Fibroblast of peridontal ligament (primary cell): ENCODE data around the gene PRKCD.

ENCODE experiments used
- DNase-seq: peaks from one replicate; pipeline ENCODE4 v3.0.0-alpha.2; 2010; ENCODE audit errors: extremely low read depth

Gene PRKCD

DNA sequence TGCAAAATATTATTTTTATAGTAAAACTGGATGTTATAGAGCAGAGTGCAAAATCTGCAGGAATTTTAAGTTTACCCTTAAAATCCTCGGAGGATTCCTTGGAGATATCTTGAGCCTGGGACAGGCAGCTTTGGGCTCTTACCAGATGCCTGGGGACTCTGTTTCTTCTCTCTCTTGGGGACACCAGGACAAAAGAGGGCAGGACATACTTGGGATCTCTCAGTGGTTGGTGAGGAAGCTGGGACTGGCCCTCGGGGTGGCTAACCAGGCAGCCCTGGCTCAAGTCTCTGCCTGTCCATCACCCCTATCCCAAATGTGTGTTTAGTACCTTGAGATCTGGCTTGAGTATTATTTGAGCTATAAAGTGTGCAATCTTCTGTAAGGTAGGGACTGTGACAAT is 56.2 kb downstream of the PRKCD start:
- DNase-seq = no peak

- no peak for DNase-seq
These were observed 57.1 kb downstream of the PRKCD start for GRCh38 chr3:53218131-53218530.

- peak; percentile 77 for DNase-seq
These were observed 59.0 kb downstream of the PRKCD start for GRCh38 chr3:53219895-53220483.

DNA sequence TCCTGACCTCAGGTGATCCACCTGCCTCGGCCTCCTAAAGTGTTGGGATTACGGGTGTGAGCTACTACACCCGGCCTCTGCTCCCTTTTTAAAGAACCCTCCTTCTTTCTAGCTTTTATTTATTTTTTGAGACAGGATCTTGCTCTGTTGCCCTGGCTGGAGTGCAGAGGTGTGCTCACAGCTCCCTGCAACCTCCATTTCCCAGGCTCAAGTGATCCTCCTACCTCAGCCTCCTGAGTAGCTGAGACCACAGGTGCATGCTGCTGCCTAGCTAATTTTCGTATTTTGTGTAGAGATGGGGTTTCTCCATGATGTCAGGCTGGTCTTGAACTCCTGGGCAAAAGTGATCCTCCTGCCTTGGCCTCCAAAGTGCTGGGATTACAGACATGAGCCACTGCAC is 60.3 kb downstream of the PRKCD start:
- DNase-seq = no peak

DNA sequence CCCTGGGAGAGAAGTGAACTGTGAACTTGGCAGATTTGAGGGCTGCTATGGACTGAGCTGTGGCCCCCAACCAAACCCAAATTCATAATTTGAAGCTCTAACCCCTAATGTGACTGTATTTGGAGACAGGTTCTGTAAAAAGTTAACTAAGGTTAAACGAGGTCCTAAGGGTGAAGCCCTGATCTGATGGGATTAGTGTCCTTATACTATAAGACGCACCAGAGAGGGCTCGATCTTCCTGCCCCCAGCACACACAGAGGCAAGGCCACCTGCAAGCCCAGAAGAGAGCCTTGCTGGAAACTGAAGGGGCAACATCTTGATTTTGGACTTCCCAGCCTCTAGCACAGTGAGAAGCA is 60.8 kb downstream of the PRKCD start:
- no peak for DNase-seq

GRCh38 chr3:53222183-53222901 is 61.3 kb downstream of the PRKCD start:
- DNase-seq = no peak

- DNase-seq = no peak
These were observed 62.0 kb downstream of the PRKCD start for GRCh38 chr3:53223025-53223424.

GRCh38 chr3:53223541-53223966 is 62.5 kb downstream of the PRKCD start:
- DNase-seq = no peak

GRCh38 chr3:53224026-53224425 is 63.0 kb downstream of the PRKCD start:
- DNase-seq = no peak

DNA sequence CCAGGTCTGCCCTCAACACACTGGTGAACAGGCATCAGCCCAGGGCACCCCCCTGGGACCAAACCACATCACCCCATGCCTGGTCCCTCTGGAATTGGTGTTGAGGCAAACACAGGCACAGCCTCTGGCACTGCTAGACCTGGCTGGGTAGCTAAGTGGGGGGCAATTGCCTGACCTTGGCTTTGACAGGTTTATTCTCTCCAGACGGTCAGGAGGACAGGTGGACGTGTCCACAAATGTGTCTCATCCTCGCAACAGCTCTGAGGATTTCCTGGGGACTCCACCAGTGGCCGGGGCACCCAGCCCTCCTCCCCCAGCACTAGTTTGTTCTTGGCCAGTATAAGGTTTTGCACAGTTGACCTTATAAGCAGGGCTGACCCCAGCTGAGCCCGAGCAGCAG is 63.5 kb downstream of the PRKCD start:
- no peak for DNase-seq

DNA sequence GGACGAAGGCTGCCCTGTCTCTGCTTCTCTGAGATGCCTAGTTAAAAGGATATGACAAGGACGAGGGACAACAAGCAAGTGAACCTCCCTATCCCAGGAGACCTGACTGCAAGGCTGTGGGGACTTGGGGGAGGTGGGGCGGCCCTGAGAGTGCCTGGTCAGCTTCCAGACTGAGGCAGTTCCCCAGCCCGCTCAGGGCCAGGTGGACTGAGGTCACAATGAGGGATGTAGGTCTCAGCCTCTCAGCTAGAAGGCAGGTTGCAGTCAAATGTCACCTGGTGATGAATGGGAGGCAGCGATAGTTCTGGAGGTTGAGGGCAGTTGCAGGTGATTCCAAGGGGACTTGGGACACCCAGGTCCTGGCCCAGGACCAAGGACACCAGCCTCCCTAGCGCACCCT is 64.2 kb downstream of the PRKCD start:
- DNase-seq = no peak

GRCh38 chr3:53225651-53226050 is 64.6 kb downstream of the PRKCD start:
- DNase-seq = no peak

- DNase-seq = no peak
These were observed 65.3 kb downstream of the PRKCD start for GRCh38 chr3:53226142-53226840.

- no peak for DNase-seq
These were observed 65.9 kb downstream of the PRKCD start for GRCh38 chr3:53226841-53227407.

DNA sequence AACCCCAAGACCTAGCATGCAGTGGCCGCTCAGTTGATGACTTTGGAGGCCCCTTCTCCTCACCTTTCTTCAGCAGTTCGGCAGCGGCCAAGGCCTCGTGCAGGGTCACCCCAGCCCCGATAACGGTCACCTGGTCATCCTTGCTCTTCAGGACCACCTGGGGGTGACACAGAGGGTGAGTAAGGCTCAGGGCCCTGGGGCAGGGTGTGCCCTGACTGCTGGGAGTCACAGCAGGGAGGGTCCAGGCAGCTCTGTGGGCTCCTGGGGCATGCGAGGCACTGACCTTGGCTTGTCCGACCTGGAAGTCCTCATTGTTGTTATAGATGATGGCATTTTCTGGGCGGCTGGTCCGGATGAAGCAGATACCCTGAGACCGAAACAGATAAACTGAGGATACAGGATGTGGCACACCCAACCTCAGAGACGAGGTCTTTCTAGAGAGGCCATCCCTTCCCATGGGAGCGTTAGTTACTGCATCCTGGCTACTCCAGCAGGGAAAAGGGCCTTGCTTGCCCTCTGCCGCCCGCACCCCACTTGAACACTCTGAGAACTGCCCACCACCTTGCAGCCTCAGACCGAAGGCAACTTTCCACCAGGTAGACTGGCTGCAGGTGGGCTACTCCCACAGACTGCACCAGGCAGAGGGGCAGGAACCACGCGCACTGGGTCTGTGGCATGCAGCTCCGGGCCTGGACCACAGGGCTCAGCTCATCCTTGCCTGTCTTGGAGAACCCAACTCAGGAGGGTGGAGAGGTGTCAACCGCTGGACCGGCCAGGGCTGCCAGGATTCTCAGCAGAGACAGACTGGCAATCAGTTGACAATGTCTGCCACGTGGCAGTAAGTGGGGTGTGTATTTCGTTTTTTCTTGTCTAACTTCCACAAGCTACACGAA is 67.2 kb downstream of the PRKCD start:
- DNase-seq = no peak

DNA sequence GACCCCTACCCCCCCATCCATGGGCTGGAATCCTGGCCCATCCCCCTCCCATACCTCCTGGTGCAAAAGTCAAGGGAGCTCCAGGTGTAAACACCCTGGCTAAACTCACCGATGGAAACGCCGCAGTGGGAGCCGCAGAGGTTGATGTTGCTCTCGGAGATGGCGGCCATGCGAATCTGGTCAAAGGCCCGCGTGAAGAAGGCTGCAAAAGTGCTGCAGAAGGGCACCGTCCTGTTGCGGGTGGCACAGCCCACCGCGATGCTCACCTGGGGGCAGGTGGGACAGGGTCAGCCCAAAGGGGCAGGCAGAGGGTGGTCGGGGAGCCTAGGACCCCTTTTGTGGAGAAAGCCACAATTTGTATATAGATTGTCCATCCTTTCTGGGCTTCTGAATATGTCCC is 68.2 kb downstream of the PRKCD start:
- no peak for DNase-seq

GRCh38 chr3:53229606-53230005 is 68.6 kb downstream of the PRKCD start:
- no peak for DNase-seq

DNA sequence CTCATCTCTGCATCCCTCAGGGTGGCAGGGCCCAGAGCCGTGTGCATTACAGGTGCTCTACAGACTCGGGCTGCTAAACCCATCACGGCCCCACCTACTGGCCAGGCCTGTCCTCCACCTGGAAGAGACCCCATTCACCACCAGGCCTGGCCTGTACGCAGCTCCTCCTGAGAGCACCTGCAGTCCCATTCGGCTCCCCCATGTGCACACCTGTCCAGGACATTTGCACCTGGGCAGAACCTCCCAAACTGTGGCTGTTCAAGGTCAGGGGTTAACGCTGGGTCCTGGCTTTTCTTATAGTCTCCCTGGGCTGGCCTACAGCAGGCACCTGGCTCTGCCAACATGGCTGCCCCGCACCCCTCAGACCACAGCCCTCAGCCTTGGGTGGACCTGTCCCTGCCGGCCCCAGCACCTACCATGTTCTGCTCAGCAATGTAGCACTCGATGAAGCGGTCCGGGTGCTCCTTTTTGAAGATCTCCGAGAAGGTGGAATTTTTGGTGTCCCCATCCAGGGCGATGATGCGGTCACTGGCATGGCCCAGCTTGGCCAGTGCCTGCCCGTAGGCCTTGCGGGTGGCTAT is 69.1 kb downstream of the PRKCD start:
- no peak for DNase-seq

GRCh38 chr3:53230789-53231188 is 69.8 kb downstream of the PRKCD start:
- DNase-seq = no peak

DNA sequence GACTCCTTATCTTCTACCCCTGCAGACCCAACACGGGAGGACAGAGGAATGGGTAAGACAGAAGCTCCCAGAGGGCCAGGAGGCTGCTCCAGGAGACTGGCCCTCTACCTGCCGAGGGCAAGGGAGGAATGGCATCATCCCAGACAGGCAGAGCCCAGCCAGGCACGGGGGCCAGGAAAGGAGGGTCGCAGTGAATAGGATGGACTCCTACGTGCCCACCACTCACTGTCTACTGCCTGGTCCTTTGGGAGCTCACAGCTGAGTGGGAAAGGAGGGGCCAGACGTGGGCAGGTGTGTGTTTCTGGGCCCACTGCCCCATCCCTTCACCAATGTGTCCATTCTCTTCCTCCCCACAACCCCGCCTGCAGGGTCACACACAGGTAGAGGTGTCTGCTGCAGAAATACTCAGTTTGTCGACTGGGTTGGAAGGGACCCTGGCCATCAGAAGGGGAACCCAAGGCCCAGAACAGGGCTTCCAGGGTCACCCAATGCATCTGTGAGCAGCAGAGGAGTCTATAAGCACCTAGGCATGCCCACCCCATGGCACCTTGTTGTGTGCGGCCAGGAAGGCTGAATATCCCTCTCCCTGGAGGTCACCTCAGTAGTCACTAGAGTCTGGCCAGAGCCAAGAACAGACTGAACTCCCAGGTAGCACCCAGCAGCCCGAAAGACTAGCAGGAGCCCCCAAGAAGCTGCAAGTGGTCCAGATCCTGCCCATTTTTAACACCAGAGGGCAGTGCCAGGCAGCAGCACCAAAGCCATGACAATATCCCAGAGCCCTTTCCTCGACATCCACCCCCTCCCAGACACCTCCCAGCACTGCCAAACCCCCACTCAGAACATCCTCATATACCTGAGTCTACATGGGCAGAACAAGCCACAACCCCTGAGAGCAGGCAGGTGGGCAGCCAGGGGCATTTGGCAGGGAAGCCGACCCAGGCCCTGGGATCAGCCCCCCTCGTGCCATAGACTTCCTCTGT is 70.8 kb downstream of the PRKCD start:
- no peak for DNase-seq
